HEK293 (cell line): ENCODE data around the gene SUDS3.

Experiments used
- CTCF ChIA-PET: fragments of 350-600 bp; formaldehyde crosslinking; extraction: SDS; loops from one replicate; lab custom pipeline; 2021; ENCODE audit warnings: antibody characterized with exemption; lab: Yijun Ruan, JAX
- POLR2A ChIA-PET: fragments of 300-600 bp; formaldehyde crosslinking; extraction: SDS; loops from one replicate; lab custom pipeline; 2020; ENCODE audit warnings: antibody characterized with exemption, inconsistent platforms; lab: Yijun Ruan, JAX
- H3K27ac ChIP-seq: fragments of 200-500 bp; sonication (Bioruptor generic); 2 replicates; pipeline ENCODE4 v1.5.1; 2014; ENCODE audit warnings: low read depth, low read length, control low read depth, inconsistent platforms; ENCODE audit errors: extremely low read depth
- H3K36me3 ChIP-seq, 2 experiments: fragments of 200-500 bp in 1 of 2; sonication (Bioruptor generic) in 1 of 2; 1 replicate in 1 of 2; 2 replicates in 1 of 2; pipeline ENCODE4 v1.5.1; 2014 to 2017; ENCODE audit warnings: inconsistent platforms in 2 of 2, low read length in 2 of 2; ENCODE audit not compliant: control insufficient read depth in 2 of 2, insufficient read depth in 1 of 2
- H3K4me1 ChIP-seq: fragments of 200-500 bp; sonication (Bioruptor generic); 2 replicates; pipeline ENCODE4 v1.5.1; 2014; ENCODE audit warnings: mild to moderate bottlenecking, low read length, inconsistent platforms; ENCODE audit not compliant: control insufficient read depth, insufficient read depth
- H3K4me3 ChIP-seq: 2 replicates; pipeline ENCODE4 v1.5.1; 2011; ENCODE audit warnings: low read depth, mild to moderate bottlenecking, control low read depth, low read length, moderate library complexity
- H3K9me3 ChIP-seq: fragments of 200-500 bp; sonication (Bioruptor generic); 2 replicates; pipeline ENCODE4 v1.5.1; 2014; ENCODE audit warnings: low read depth, low read length, inconsistent platforms; ENCODE audit not compliant: control insufficient read depth, insufficient read depth
- FEZF1 ChIP-seq: fragments of 450-650 bp; formaldehyde crosslinking; IDR thresholded peaks from 2 replicates; pipeline ENCODE4 v1.5.1; 2016; ENCODE audit warnings: missing biosample characterization, missing genetic modification characterization
- IKZF3 ChIP-seq: fragments of 450-650 bp; IDR thresholded peaks from 2 replicates; pipeline ENCODE4 v1.5.0; 2018; ENCODE audit warnings: missing biosample characterization, mild to moderate bottlenecking, missing genetic modification characterization, moderate library complexity
- MZF1 ChIP-seq: fragments of 450-650 bp; formaldehyde crosslinking; IDR thresholded peaks from 2 replicates; pipeline ENCODE4 v1.5.1; 2017; ENCODE audit warnings: missing biosample characterization, missing genetic modification characterization, borderline replicate concordance
- ZEB2 ChIP-seq: fragments of 450-650 bp; formaldehyde crosslinking; IDR thresholded peaks from 2 replicates; pipeline ENCODE4 v1.5.1; 2016; ENCODE audit warnings: missing biosample characterization, missing genetic modification characterization
- ZIC2 ChIP-seq: fragments of 450-650 bp; formaldehyde crosslinking; IDR thresholded peaks from 2 replicates; pipeline ENCODE4 v1.5.1; 2016; ENCODE audit warnings: missing biosample characterization, missing genetic modification characterization
- ZNF366 ChIP-seq: fragments of 450-650 bp; formaldehyde crosslinking; conservative IDR thresholded peaks from 2 replicates; pipeline ENCODE4 v1.5.1; 2016; ENCODE audit warnings: missing biosample characterization, missing genetic modification characterization
- ZNF501 ChIP-seq: fragments of 450-650 bp; formaldehyde crosslinking; IDR thresholded peaks from 2 replicates; pipeline ENCODE4 v1.5.1; 2016; ENCODE audit warnings: missing biosample characterization, missing genetic modification characterization
- ZNF701 ChIP-seq: fragments of 450-650 bp; formaldehyde crosslinking; IDR thresholded peaks from 2 replicates; pipeline ENCODE4 v1.5.1; 2016; ENCODE audit warnings: missing biosample characterization, missing genetic modification characterization
- ZNF76 ChIP-seq: fragments of 450-650 bp; formaldehyde crosslinking; IDR thresholded peaks from 2 replicates; pipeline ENCODE4; 2016; ENCODE audit warnings: low read depth, missing biosample characterization, missing genetic modification characterization, borderline replicate concordance
- TF ChIP-seq, protein P1 (sequence below): fragments of 450-650 bp; formaldehyde crosslinking; IDR thresholded peaks from 2 replicates; pipeline ENCODE4 v1.5.1; 2016; ENCODE audit warnings: missing biosample characterization, missing genetic modification characterization
- TF ChIP-seq, protein P2 (sequence below): fragments of 450-650 bp; formaldehyde crosslinking; IDR thresholded peaks from 2 replicates; pipeline ENCODE4 v1.5.1; 2017; ENCODE audit warnings: missing biosample characterization, missing genetic modification characterization
- TF ChIP-seq, protein P3 (sequence below): fragments of 450-650 bp; formaldehyde crosslinking; IDR thresholded peaks from 2 replicates; pipeline ENCODE4 v1.5.1; 2016; ENCODE audit warnings: missing biosample characterization, missing genetic modification characterization

Gene SUDS3

GRCh38 chr12:118347916-118348315 lies 28.4 kb upstream of the SUDS3 start (continued):
- TF ChIP-seq, protein P1, sequence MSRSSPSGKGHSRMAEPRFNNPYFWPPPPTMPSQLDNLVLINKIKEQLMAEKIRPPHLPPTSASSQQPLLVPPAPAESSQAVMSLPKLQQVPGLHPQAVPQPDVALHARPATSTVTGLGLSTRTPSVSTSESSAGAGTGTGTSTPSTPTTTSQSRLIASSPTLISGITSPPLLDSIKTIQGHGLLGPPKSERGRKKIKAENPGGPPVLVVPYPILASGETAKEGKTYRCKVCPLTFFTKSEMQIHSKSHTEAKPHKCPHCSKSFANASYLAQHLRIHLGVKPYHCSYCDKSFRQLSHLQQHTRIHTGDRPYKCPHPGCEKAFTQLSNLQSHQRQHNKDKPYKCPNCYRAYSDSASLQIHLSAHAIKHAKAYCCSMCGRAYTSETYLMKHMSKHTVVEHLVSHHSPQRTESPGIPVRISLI (tag by site-specific recombination), result no peak

DNA sequence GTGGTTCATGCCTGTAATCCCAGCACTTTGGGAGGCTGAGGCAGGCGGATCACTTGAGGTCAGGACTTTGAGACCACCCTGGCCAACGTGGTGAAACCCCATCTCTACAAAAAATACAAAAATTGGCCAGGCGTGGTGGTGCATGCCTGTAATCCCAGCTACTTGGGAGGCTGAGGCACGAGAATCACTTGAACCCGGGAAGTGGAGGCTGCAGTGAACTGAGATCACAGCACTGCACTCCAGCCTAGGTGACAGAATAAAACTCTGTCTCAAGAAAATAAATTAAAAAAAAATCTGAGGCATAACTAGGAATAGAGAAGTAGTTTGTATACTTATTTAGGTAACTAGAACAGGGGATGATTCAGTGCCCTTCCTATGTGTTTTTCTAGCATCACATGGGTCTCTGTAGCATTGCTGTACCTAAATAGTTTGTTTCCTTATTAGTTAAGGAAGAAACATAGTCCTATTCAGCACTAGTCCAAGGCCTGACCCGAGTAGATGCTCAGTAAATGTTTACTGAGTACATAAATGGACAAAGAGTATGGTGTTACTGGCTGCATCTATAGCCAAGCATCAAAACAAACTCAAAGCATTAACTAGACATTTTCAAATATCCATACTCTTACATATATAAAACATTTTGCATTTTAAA lies 25.3 kb upstream of the SUDS3 start:
- no peak for TF ChIP-seq ZNF76 (tag by site-specific recombination)
- TF ChIP-seq IKZF3 (tag by site-specific recombination), result no peak
- no peak for TF ChIP-seq ZEB2 (tag by site-specific recombination)
- TF ChIP-seq FEZF1 (tag by site-specific recombination), result no peak
- TF ChIP-seq, protein P1 (tag by site-specific recombination), result no peak
- no peak for TF ChIP-seq ZIC2
- no peak for TF ChIP-seq ZNF701 (tag by site-specific recombination)
- TF ChIP-seq ZNF366 (tag by site-specific recombination), result no peak
- TF ChIP-seq ZNF501 (tag by site-specific recombination), result no peak
- TF ChIP-seq, protein P2, sequence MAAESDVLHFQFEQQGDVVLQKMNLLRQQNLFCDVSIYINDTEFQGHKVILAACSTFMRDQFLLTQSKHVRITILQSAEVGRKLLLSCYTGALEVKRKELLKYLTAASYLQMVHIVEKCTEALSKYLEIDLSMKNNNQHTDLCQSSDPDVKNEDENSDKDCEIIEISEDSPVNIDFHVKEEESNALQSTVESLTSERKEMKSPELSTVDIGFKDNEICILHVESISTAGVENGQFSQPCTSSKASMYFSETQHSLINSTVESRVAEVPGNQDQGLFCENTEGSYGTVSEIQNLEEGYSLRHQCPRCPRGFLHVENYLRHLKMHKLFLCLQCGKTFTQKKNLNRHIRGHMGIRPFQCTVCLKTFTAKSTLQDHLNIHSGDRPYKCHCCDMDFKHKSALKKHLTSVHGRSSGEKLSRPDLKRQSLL (tag by site-specific recombination), result no peak
- TF ChIP-seq, all 188 proteins: peak for 0
- CTCF ChIA-PET, result interaction anchor here (0.6 to 1.1 kb wide), 3 partner anchors 27 to 170 kb away, joined by 3 read pairs; no protein-coding TSS in a partner anchor
- Histone ChIP-seq H3K36me3 (no peaks in the 10 kb centered on the region), H3K9me3 (no peaks in the 10 kb centered on the region), H3K4me3 (no peak overlapping the region), H3K27ac (no peak overlapping the region), H3K4me1 (no peaks in the 10 kb centered on the region)
- POLR2A ChIA-PET, result no interaction called here

GRCh38 chr12:118353721-118354120 lies 22.6 kb upstream of the SUDS3 start:
- Histone ChIP-seq H3K4me1 (peaks cover 5% of the 10 kb centered on the region; the same call in 1 of the 2 replicates), H3K9me3 (no peaks in the 10 kb centered on the region), H3K36me3 (no peaks in the 10 kb centered on the region)
- TF ChIP-seq, protein P3, sequence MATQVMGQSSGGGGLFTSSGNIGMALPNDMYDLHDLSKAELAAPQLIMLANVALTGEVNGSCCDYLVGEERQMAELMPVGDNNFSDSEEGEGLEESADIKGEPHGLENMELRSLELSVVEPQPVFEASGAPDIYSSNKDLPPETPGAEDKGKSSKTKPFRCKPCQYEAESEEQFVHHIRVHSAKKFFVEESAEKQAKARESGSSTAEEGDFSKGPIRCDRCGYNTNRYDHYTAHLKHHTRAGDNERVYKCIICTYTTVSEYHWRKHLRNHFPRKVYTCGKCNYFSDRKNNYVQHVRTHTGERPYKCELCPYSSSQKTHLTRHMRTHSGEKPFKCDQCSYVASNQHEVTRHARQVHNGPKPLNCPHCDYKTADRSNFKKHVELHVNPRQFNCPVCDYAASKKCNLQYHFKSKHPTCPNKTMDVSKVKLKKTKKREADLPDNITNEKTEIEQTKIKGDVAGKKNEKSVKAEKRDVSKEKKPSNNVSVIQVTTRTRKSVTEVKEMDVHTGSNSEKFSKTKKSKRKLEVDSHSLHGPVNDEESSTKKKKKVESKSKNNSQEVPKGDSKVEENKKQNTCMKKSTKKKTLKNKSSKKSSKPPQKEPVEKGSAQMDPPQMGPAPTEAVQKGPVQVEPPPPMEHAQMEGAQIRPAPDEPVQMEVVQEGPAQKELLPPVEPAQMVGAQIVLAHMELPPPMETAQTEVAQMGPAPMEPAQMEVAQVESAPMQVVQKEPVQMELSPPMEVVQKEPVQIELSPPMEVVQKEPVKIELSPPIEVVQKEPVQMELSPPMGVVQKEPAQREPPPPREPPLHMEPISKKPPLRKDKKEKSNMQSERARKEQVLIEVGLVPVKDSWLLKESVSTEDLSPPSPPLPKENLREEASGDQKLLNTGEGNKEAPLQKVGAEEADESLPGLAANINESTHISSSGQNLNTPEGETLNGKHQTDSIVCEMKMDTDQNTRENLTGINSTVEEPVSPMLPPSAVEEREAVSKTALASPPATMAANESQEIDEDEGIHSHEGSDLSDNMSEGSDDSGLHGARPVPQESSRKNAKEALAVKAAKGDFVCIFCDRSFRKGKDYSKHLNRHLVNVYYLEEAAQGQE (tag by site-specific recombination), result no peak
- TF ChIP-seq, protein P1 (tag by site-specific recombination), result no peak
- TF ChIP-seq MZF1 (tag by site-specific recombination), result no peak
- TF ChIP-seq, all 188 proteins: peak for 0
- ChIA-PET POLR2A (interaction anchor here (0.9 kb wide), 1 partner anchor 19 kb away, joined by 3 read pairs; the partner anchor contains the start of gene TAOK3), CTCF (interaction anchor here (1.0 kb wide), 2 partner anchors 22 to 54 kb away, joined by 3 read pairs; partner anchors contain the start of gene SUDS3)
- H3K4me3 ChIP-seq, result no peak overlapping the region
- no peak overlapping the region for H3K27ac ChIP-seq
